CD4-positive, alpha-beta T cell treated with Interleukin-21 for 1 hour (primary cell): ENCODE measurements around the gene PRIM1.
A peak's percentile ranks its signal among the peaks of the same experiment; 100 is the strongest.
"Not testable (repeated sequence)": the region's sequence is repeated elsewhere in the genome, so short reads cannot be mapped to it uniquely, and the experiment has no call there.

ENCODE experiments used
- DNase-seq: peaks from one replicate; pipeline ENCODE4 v3.0.0-alpha.2; 2020

Gene PRIM1

GRCh38 chr12:56751712-56752598, at the start of gene PRIM1:
Gene PRIM1 (minus strand): TSS chr12:56752323. CDS start chr12:56752298, 25 bp downstream.
- DNase-seq: peak; percentile 86

GRCh38 chr12:56800221-56800620, 48.1 kb upstream of the PRIM1 start:
- DNase-seq: no peak

- not testable (repeated sequence) for DNase-seq
These were observed 47.2 kb upstream of the PRIM1 start for GRCh38 chr12:56799345-56799744.

GRCh38 chr12:56795791-56796190, 43.7 kb upstream of the PRIM1 start:
- not testable (repeated sequence) for DNase-seq

GRCh38 chr12:56795046-56795562, 43.0 kb upstream of the PRIM1 start:
- not testable (repeated sequence) for DNase-seq

- DNase-seq: not testable (repeated sequence)
These were observed 41.0 kb upstream of the PRIM1 start for GRCh38 chr12:56793124-56793523.

- no peak for DNase-seq
These were observed 40.6 kb upstream of the PRIM1 start for GRCh38 chr12:56792678-56793077.

- DNase-seq: not testable (repeated sequence)
These were observed 37.3 kb upstream of the PRIM1 start for GRCh38 chr12:56789429-56789828.

- no peak for DNase-seq
These were observed 35.4 kb upstream of the PRIM1 start for GRCh38 chr12:56787498-56787897.

- no peak for DNase-seq
These were observed 33.8 kb upstream of the PRIM1 start for GRCh38 chr12:56785874-56786273.

GRCh38 chr12:56785141-56785865, 33.2 kb upstream of the PRIM1 start:
- no peak for DNase-seq

- DNase-seq: no peak
These were observed 29.6 kb upstream of the PRIM1 start for GRCh38 chr12:56781726-56782125.

- no peak for DNase-seq
These were observed 26.6 kb upstream of the PRIM1 start for GRCh38 chr12:56778756-56779155.

- DNase-seq: no peak
These were observed 24.5 kb upstream of the PRIM1 start for GRCh38 chr12:56776654-56777053.

- no peak for DNase-seq
These were observed 23.5 kb upstream of the PRIM1 start for GRCh38 chr12:56775638-56776037.

- no peak for DNase-seq
These were observed 21.0 kb upstream of the PRIM1 start for GRCh38 chr12:56773113-56773512.

- no peak for DNase-seq
These were observed 20.5 kb upstream of the PRIM1 start for GRCh38 chr12:56772625-56773024.

- no peak for DNase-seq
These were observed 17.7 kb upstream of the PRIM1 start for GRCh38 chr12:56769868-56770267.

- DNase-seq: no peak
These were observed 16.3 kb upstream of the PRIM1 start for GRCh38 chr12:56768424-56768823.

- peak; percentile 6 for DNase-seq
These were observed 14.4 kb upstream of the PRIM1 start for GRCh38 chr12:56766535-56766934.

- no peak for DNase-seq
These were observed 11.9 kb upstream of the PRIM1 start for GRCh38 chr12:56763753-56764657.

- no peak for DNase-seq
These were observed 9.7 kb upstream of the PRIM1 start for GRCh38 chr12:56761812-56762211.

- DNase-seq: no peak
These were observed 8.3 kb upstream of the PRIM1 start for GRCh38 chr12:56760460-56760859.
